ENCODE data around the gene CELA2B. TPM values are rescaled to one million over a fixed set of nuclear protein-coding genes. Genes with fewer than 3 reads are reported as not detected.

CELA2B gene
- total and polyA plus RNA-seq, 2 of the 8 experiments (the other 6 are each of a cell fraction or from before 2014, with no cell fraction given) = not detected

DNA sequence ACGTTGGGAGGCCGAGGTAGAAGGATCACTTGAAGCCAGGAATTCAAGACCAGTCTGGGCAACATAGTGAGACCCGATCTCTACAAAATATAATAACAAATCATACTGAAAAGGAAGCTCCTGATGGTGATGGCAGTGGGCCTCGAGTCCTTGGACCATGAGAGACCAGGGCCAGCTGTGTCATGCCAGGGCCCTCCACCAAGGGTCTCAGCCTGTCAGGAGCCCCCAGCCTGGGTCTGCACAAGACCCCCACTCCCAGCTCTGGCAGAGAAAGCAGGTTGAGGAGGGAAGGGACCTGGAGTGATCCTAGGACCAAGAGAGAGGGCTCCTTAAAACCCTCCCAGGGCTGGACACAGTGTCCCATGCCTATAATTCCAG lies 44.3 kb upstream of the CELA2B start:
- H3K9ac ChIP-seq (replicated peaks in 1 of 4; ENCODE audit: extremely low read depth in 1 of 4, low read depth in 3 of 4, low read length in 3 of 4) = no peak overlapping the region
- no peak for TF ChIP-seq CHD1 (IDR thresholded peaks at IDR 0.05; ENCODE audit: low read depth, low read length)
- TF ChIP-seq, protein P1, sequence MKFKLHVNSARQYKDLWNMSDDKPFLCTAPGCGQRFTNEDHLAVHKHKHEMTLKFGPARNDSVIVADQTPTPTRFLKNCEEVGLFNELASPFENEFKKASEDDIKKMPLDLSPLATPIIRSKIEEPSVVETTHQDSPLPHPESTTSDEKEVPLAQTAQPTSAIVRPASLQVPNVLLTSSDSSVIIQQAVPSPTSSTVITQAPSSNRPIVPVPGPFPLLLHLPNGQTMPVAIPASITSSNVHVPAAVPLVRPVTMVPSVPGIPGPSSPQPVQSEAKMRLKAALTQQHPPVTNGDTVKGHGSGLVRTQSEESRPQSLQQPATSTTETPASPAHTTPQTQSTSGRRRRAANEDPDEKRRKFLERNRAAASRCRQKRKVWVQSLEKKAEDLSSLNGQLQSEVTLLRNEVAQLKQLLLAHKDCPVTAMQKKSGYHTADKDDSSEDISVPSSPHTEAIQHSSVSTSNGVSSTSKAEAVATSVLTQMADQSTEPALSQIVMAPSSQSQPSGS (IDR thresholded peaks at IDR 0.05; ENCODE audit: low read length) = no peak
- no peak overlapping the region for H2AFZ ChIP-seq (ENCODE audit: low read length)
- H2AK5ac ChIP-seq (ENCODE audit: low read depth, low read length) = no peak overlapping the region
- WGBS, 2 experiments (ENCODE audit: extremely low coverage in 1 of 2, insufficient coverage in 1 of 2, insufficient read length in 1 of 2, insufficient replicate concordance in 2 of 2, low coverage in 1 of 2, low lambda C conversion rate in 2 of 2, missing lambda C conversion rate in 1 of 2) = 78% methylated on average over 4 of the region's 4 CpGs; no CpG with 5 or more reads in 1 of the 2 experiments
- H4K8ac ChIP-seq (ENCODE audit: extremely low read depth, insufficient read depth, low read length) = no peak overlapping the region
- no peak overlapping the region for H3K4me3 ChIP-seq (ENCODE audit: extremely low read depth in 1 of 4, insufficient read depth in 2 of 4, low read depth in 3 of 4, low read length in 4 of 4)
- no peak overlapping the region for H2BK5ac ChIP-seq (ENCODE audit: low read depth, low read length)
- H3K18ac ChIP-seq (ENCODE audit: extremely low read depth, low read length) = no peak overlapping the region
- H3K36me3 ChIP-seq (ENCODE audit: control insufficient read depth in 2 of 4, insufficient read depth in 4 of 4, low read length in 3 of 4) = no peaks in the 10 kb centered on the region; a peak in 1 of 8 replicates
- no peaks in the 10 kb centered on the region for H3K9me3 ChIP-seq (ENCODE audit: insufficient read depth in 2 of 2, low read depth in 1 of 2, low read length in 1 of 2)
- FAIRE-seq = no peak
- no peak overlapping the region for H4K91ac ChIP-seq (replicated peaks; ENCODE audit: insufficient read length, low read length)
- no peaks in the 10 kb centered on the region for H3K79me2 ChIP-seq (ENCODE audit: control insufficient read depth in 1 of 2, insufficient read depth in 2 of 2, low read length in 2 of 2)
- peaks cover 0 to 2% of the 10 kb centered on the region in 2 experiments for H4K20me1 ChIP-seq (replicated peaks in 1 of 2; ENCODE audit: control insufficient read depth in 1 of 2, insufficient read depth in 2 of 2, low read length in 2 of 2)
- no peak overlapping the region for H4K5ac ChIP-seq (ENCODE audit: insufficient read length, low read depth, low read length)
- no peak overlapping the region for H2BK120ac ChIP-seq (replicated peaks; ENCODE audit: low read depth, low read length)
- no peak overlapping the region for H3K27ac ChIP-seq (ENCODE audit: low read depth, low read length)
- H2BK20ac ChIP-seq (ENCODE audit: low read length) = no peak overlapping the region
- no peak overlapping the region for H3K56ac ChIP-seq (replicated peaks; ENCODE audit: insufficient read length, low read depth, low read length)
- peaks cover 2% of the 10 kb centered on the region; the same call in 1 of the 2 replicates for H3K23me2 ChIP-seq (ENCODE audit: low read depth, low read length)
- ChIA-PET POLR2A (ENCODE audit: partially characterized antibody) (interaction anchor here (1.0 to 1.4 kb wide), 2 partner anchors 103 to 108 kb away, joined by 3 to 4 read pairs; no protein-coding TSS in a partner anchor), CTCF (ENCODE audit: partially characterized antibody) (interaction anchor here (0.6 to 16.9 kb wide), 40 partner anchors 9 to 331 kb away, joined by 3 to 170 read pairs (median 4); no protein-coding TSS in a partner anchor)
- no peak overlapping the region for H3K4me2 ChIP-seq (ENCODE audit: insufficient read depth in 1 of 2, low read depth in 2 of 2, low read length in 2 of 2)
- no peaks in the 10 kb centered on the region for H3K79me1 ChIP-seq (ENCODE audit: low read depth, low read length)
- no peak overlapping the region for H3K4ac ChIP-seq (replicated peaks; ENCODE audit: insufficient read length, low read depth, low read length)
- H2BK12ac ChIP-seq (ENCODE audit: low read depth, low read length) = no peak overlapping the region
- H3K4me1 ChIP-seq (replicated peaks in 1 of 4; ENCODE audit: control insufficient read depth in 3 of 4, insufficient read depth in 4 of 4, low read length in 3 of 4) = peaks cover 0 to 7% (median 2%) of the 10 kb centered on the region in 4 experiments; a peak in 5 of 7 replicates
- no peak for DNase-seq (ENCODE audit: low read depth in 1 of 2, low spot score in 2 of 2)
- H3K23ac ChIP-seq (ENCODE audit: insufficient read length) = no peak overlapping the region
- H3K27me3 ChIP-seq (replicated peaks in 1 of 4; ENCODE audit: control insufficient read depth in 3 of 4, extremely low read depth in 1 of 4, insufficient read depth in 3 of 4, low read length in 3 of 4) = no peaks in the 10 kb centered on the region; a peak in 1 of 7 replicates
- no peak overlapping the region for H3K14ac ChIP-seq (ENCODE audit: insufficient read length)
- H2BK15ac ChIP-seq (ENCODE audit: low read length) = 0 out of 2 replicates have a peak overlapping the region, but pooled peaks have one; percentile 81

All from H1 (cell line).